HG03442 (cell line): Measurements from ENCODE around the gene MUC22.
"Not testable (repeated sequence)": the region's sequence is repeated elsewhere in the genome, so short reads cannot be mapped to it uniquely, and the experiment has no call there.

Experiments
- ATAC-seq: cut with Tn5 transposase; IDR thresholded peaks from one replicate; pipeline ENCODE4 v1.9.1; 2021; ENCODE audit warnings: mild to moderate bottlenecking, moderate library complexity; ENCODE audit not compliant: unreplicated experiment

MUC22 gene

GRCh38 chr6:30997301-30997700, 13.0 kb upstream of the MUC22 start:
- ATAC-seq, result no peak

GRCh38 chr6:30998785-30999184, 11.5 kb upstream of the MUC22 start:
- no peak for ATAC-seq

- not testable (repeated sequence) for ATAC-seq
These were observed 10.0 kb upstream of the MUC22 start for GRCh38 chr6:31000067-31000860.

GRCh38 chr6:31001281-31001888, 8.9 kb upstream of the MUC22 start:
- no peak for ATAC-seq

DNA sequence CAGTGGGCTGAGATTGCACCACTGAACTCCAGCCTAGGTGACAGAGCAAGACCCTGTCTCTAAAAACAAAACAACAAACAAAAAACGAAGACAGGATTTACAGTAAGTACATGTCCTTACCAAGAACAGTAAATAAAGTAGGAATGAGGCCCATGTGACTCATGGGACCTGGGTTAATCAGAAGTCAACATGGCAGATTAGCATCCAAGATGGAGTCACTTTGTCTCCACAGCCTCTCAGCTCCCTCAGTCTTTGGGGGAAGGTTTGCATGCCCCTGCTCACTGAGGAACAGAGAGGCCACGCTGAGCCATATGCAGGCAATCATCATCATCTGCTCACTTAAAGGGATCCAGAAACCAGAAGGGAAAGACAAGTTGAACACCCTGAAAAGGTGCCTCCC, 7.8 kb upstream of the MUC22 start:
- no peak for ATAC-seq

DNA sequence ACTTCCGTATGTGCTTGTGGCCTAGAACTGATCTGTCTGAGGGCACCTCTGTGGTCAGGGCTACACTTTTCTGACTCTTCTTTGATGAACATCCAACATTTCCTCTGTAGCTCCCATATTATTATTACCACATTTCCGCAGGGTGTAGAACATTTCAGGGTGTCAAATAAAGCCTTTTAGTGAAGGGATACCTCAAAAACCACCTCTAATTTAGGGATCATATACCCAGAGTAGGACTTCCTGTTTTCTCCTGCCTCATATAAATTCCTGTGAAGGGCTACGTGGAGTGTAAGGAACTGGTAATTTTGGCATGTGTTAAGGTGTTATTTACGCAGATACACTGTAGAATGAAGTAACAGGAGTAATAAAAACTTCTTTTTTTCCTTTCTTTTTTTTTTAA, 5.5 kb upstream of the MUC22 start:
- ATAC-seq, result no peak

- ATAC-seq, result no peak
These were observed 4.8 kb upstream of the MUC22 start for GRCh38 chr6:31005249-31006020.

DNA sequence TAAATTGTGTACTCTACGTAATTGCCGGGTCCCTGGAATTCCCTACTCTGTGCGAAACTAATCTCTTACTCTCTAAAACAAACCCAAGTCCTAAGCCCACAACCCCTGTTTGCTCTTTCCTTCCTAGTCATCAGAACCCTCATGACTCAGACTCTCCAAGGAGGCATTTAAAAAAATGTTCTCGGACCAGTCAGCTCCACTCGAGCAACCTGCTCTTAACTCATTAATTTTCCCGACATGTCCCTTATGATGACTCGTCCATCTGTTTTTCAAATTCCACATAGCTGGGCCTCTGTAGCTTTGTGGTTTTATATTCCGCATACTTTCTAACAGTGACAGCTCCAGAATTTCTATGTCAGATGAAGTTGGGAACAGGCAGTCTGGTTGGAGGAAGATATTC, 2.6 kb upstream of the MUC22 start:
- ATAC-seq, result no peak

- ATAC-seq, result no peak
These were observed 2.1 kb upstream of the MUC22 start for GRCh38 chr6:31008165-31008564.

DNA sequence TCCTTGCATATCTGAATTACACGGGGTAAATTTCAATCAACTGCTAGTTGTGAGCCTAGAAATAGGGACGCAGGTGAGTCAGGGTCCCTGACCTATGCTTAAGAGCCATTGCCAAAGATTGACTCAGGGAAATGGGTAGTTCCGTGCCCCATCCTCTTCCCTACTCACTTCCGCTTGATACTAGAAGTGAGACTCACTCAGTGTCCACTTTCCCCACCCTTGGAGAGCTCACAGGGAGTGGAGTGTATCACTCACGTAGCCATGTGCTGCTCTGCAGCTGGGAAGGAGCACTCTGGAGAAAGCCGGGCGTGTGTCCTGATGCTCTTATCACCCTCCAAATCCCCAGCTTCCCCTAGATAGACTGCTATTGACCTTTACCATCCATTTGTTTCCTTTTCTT, 543 bp upstream of the MUC22 start:
- ATAC-seq, result no peak

- ATAC-seq, result no peak
These were observed 879 bp downstream of the MUC22 start for GRCh38 chr6:31011153-31011552.

GRCh38 chr6:31016659-31017299, 6.5 kb downstream of the MUC22 start:
- ATAC-seq, result no peak

DNA sequence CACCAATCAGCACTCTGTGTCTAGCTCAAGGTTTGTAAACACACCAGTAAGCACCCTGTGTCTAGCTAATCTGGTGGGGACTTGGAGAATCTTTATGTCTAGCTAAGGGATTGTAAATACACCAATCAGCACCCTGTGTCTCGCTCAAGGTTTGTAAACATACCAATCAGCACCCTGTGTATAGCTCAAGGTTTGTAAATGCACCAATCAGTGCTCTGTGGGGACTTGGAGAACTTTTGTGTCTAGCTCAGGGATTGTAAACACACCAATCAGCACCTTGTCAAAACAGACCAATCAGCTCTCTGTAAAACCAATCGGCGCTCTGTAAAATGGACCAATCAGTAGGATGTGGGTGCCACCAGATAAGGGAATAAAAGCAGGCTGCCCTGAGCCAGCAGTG, 7.2 kb downstream of the MUC22 start:
- not testable (repeated sequence) for ATAC-seq

GRCh38 chr6:31020057-31020456, 9.8 kb downstream of the MUC22 start:
- ATAC-seq, result no peak

DNA sequence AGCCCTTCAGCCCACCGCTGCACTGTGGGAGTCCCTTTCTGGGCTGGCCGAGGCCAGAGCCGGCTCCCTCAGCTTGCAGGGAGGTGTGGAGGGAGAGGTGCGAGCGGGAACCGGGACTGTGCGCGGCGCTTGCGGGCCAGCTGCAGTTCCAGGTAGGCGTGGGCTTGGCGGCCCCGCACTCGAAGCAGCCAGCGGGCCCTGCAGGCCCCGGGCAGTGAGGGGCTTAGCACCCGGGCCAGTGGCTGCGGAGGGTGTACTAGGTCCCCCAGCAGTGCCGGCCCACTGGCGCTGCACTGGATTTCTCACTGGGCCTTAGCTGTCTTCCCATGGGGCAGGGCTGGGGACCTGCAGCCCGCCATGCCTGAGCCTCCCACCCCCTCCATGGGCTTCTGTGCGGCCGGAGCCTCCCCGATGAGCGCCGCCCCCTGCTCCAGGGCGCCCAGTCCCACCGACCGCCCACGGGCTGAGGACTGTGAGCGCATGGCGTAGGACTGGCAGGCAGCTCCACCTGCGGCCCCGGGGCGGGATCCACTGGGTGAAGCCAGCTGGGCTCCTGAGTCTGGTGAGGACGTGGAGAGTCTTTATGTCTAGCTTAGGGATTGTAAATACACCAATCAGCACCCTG, 10.5 kb downstream of the MUC22 start:
- ATAC-seq, result not testable (repeated sequence)

- ATAC-seq, result not testable (repeated sequence)
These were observed 11.6 kb downstream of the MUC22 start for GRCh38 chr6:31021705-31022531.

DNA sequence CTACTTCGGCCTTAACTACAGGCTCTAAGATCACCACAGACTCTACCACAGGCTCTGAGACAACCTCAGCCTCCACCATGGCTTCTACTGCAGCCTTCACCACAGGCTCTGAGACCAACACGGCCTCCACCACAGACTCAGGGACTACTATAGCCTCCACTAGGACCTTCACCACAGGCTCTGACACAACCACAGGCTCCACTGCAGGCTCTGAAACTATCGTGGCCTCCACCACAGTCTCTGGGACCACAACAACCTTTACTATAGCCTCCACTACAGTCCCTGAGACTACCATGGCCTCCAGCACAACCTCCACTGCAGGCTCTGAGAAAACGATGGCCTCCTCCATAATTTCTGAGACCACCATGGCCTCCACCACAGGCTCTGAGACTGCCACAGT, 15.3 kb downstream of the MUC22 start:
- no peak for ATAC-seq

- ATAC-seq, result no peak
These were observed 20.8 kb downstream of the MUC22 start for GRCh38 chr6:31031095-31031494.

- ATAC-seq, result no peak
These were observed 22.8 kb downstream of the MUC22 start for GRCh38 chr6:31033075-31033474.

GRCh38 chr6:31035862-31036497, 25.7 kb downstream of the MUC22 start:
- no peak for ATAC-seq
